HAP-1 (cell line): ENCODE measurements around the gene TTC39C.
A peak's percentile ranks its signal among the peaks of the same experiment; 100 is the strongest.

ENCODE experiments used
- DNase-seq, 2 experiments: peaks; one replicate each; pipeline ENCODE4 v3.0.0-alpha.2; 2016 to 2020; ENCODE audit warnings: low spot score in 2 of 2
- H3K27me3 ChIP-seq: fragments of 250-450 bp; sonication (Bioruptor Pico); 2 replicates; pipeline ENCODE4 v1.5.1; 2020; ENCODE audit warnings: low read depth, mild to moderate bottlenecking, moderate library complexity
- H3K36me3 ChIP-seq: fragments of 250-450 bp; sonication (Bioruptor Pico); replicated peaks from 2 replicates; pipeline ENCODE4 v1.5.1; 2020; ENCODE audit warnings: mild to moderate bottlenecking
- H3K4me1 ChIP-seq: fragments of 250-450 bp; sonication (Bioruptor Pico); 2 replicates; pipeline ENCODE4 v1.5.1; 2020; ENCODE audit warnings: mild to moderate bottlenecking
- H3K4me3 ChIP-seq: fragments of 250-450 bp; sonication (Bioruptor Pico); 2 replicates; pipeline ENCODE4 v1.5.1; 2020; ENCODE audit warnings: mild to moderate bottlenecking, moderate library complexity
- H3K9me3 ChIP-seq: fragments of 250-450 bp; sonication (Bioruptor Pico); 2 replicates; pipeline ENCODE4 v1.5.1; 2020; ENCODE audit warnings: mild to moderate bottlenecking, moderate library complexity
- in situ Hi-C: fragments of 300-500 bp; cut with MboI; formaldehyde crosslinking; loops from 3 replicates; pipeline ENCODE4 v1.14.3; 2020; ENCODE audit warnings: low sequenced_read_pairs, inconsistent platforms, mixed read lengths

Gene TTC39C

GRCh38 chr18:24176727-24177416 lies 162.3 kb downstream of the TTC39C start:
- Histone ChIP-seq H3K36me3 (0 out of 2 replicates have a peak, but pooled peaks cover 6% of the 10 kb centered on the region), H3K4me3 (no peak overlapping the region), H3K9me3 (no peaks in the 10 kb centered on the region), H3K4me1 (no peaks in the 10 kb centered on the region; the same call in 1 of the 2 replicates), H3K27me3 (no peaks in the 10 kb centered on the region)
- DNase-seq, result peak; percentile 33 to 84
- in situ Hi-C loops, result loop anchor here (10.0 kb wide), 1 partner anchor 308 kb away; no protein-coding TSS in a partner anchor

GRCh38 chr18:24177499-24178133 lies 163.1 kb downstream of the TTC39C start:
- in situ Hi-C loops, result loop anchor here (10.0 kb wide), 1 partner anchor 307 kb away; no protein-coding TSS in a partner anchor
- no peaks in the 10 kb centered on the region for H3K9me3 ChIP-seq
- DNase-seq, result no peak
- no peak overlapping the region for H3K4me3 ChIP-seq
- 0 out of 2 replicates have a peak, but pooled peaks cover 6% of the 10 kb centered on the region for H3K36me3 ChIP-seq
- no peaks in the 10 kb centered on the region; the same call in 1 of the 2 replicates for H3K4me1 ChIP-seq
- H3K27me3 ChIP-seq, result no peaks in the 10 kb centered on the region

- Histone ChIP-seq H3K36me3 (0 out of 2 replicates have a peak, but pooled peaks cover 6% of the 10 kb centered on the region), H3K4me3 (no peak overlapping the region), H3K27me3 (no peaks in the 10 kb centered on the region), H3K9me3 (no peaks in the 10 kb centered on the region), H3K4me1 (no peaks in the 10 kb centered on the region; the same call in 1 of the 2 replicates)
- in situ Hi-C loops, result no loop called here
- DNase-seq, result no peak
Measured at GRCh38 chr18:24180048-24180447, 165.5 kb downstream of the TTC39C start.

DNA sequence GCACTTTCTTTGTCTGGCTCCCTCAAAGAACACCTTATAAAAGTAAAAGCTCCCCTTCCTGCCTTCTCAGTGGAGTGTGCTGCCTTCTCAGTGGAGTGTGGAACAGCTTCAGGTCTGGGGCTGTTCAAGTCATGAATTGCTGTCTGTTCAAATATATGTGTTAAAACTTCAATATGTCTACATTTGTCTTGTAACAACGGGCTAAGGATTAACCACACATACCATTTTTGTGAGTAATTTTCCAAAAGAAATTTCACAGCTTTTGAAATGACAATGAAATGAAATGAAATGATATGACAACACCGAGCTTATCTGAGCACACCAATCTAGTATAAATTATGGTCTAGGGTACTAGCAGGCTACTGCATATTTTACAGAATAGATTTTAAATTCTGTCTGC lies 167.3 kb downstream of the TTC39C start:
- Histone ChIP-seq H3K4me1 (no peaks in the 10 kb centered on the region; the same call in 1 of the 2 replicates), H3K4me3 (no peak overlapping the region), H3K27me3 (no peaks in the 10 kb centered on the region), H3K9me3 (no peaks in the 10 kb centered on the region), H3K36me3 (0 out of 2 replicates have a peak, but pooled peaks cover 6% of the 10 kb centered on the region)
- no peak for DNase-seq
- in situ Hi-C loops, result no loop called here
